Thoracic aorta (tissue), 2 donors: ENCODE data around the gene STK32C. TPM values are rescaled to one million over a fixed set of nuclear protein-coding genes. Genes with fewer than 3 reads are reported as not detected.
A peak's percentile ranks its signal among the peaks of the same experiment; 100 is the strongest.

Experiments
- ATAC-seq: fragments of 150-250 bp; one replicate; pipeline ENCODE4 v1.8.0; 2017; ENCODE audit warnings: low read depth; ENCODE audit not compliant: insufficient number of reproducible peaks, low FRiP score
- DNase-seq: peaks from one replicate; pipeline ENCODE4 v3.0.0-alpha.2; 2020; ENCODE audit warnings: low spot score
- H3K27ac ChIP-seq, 2 donors: fragments of 200-600 bp; sonication (generic); 1 replicate in 1 of 2; 2 replicates in 1 of 2; pipeline ENCODE4 v1.5.1; 2016; ENCODE audit warnings: mild to moderate bottlenecking in 2 of 2, moderate library complexity in 2 of 2
- H3K27me3 ChIP-seq: fragments of 200-600 bp; sonication (generic); replicated peaks from 2 replicates; pipeline ENCODE4 v1.6.0; 2016; ENCODE audit warnings: mild to moderate bottlenecking; ENCODE audit not compliant: insufficient read depth
- H3K36me3 ChIP-seq: fragments of 200-600 bp; sonication (generic); one replicate; pipeline ENCODE4 v1.5.1; 2016
- H3K4me1 ChIP-seq, 2 donors: fragments of 200-600 bp; sonication (generic); 1 replicate in 1 of 2; 2 replicates in 1 of 2; pipeline versions ENCODE4 v1.5.1 to v1.6.0; 2016; ENCODE audit warnings: low read depth in 2 of 2, mild to moderate bottlenecking in 1 of 2; ENCODE audit not compliant: control insufficient read depth in 1 of 2
- H3K4me3 ChIP-seq: fragments of 200-600 bp; sonication (generic); 2 replicates; pipeline ENCODE4 v1.5.1; 2016; ENCODE audit warnings: mild to moderate bottlenecking
- H3K9me3 ChIP-seq: fragments of 200-600 bp; sonication (generic); 2 replicates; pipeline ENCODE4 v1.5.1; 2016
- total RNA-seq, 2 donors: library from RNA; depleted of rRNA; stranded (reverse); fragments of >200 nt; gene quantifications; one replicate each; pipeline versions ENCODE4 v1.1.0 to v1.2.3, GENCODE V29; 2016
- TF ChIP-seq, protein P1 (sequence below): fragments of 200-600 bp; sonication (generic); IDR thresholded peaks from one replicate; pipeline ENCODE4 v1.5.1; 2019; ENCODE audit warnings: antibody characterized with exemption

The STK32C gene
- total RNA-seq, 2 donors from 2014 or later, result 1.1 to 4.2 TPM

DNA sequence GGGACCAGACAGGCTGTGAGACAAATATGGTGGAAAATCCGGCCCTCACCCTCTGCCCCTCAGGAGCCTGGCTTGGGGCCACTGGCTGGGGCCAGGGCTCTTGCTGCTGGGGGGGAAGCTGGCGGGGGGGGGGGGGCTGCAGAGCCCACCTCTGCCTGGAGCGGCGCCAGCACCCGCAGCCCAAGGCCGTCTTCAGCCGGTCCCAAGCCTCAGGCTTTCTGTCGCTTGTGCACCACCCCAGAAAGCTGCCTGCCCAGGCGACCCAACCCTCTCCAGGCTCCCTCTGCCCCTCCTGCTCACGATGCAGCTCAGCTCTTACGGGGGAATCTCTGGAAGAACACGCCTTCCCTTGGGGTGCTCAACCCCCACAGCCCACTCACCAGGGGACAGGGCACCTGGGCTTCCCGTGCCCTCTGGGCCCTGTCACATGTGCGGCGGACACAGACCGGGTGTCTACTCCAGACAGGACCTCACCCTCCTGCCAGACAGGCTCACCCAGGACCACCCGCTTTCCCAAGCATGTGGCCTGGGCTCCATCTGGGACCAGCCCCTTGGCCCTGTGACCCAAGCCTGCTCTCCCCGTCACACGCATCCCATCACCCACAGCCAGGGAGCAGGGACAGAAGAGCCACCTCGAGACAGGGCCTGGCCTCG, 77.1 kb downstream of the STK32C start:
- Histone ChIP-seq H3K4me1 (no peaks in the 10 kb centered on the region), H3K27me3 (no peaks in the 10 kb centered on the region), H3K9me3 (no peaks in the 10 kb centered on the region), H3K4me3 (peak overlapping the region; percentile 52), H3K36me3 (no peaks in the 10 kb centered on the region), H3K27ac (no peak overlapping the region)
- TF ChIP-seq, protein P1, sequence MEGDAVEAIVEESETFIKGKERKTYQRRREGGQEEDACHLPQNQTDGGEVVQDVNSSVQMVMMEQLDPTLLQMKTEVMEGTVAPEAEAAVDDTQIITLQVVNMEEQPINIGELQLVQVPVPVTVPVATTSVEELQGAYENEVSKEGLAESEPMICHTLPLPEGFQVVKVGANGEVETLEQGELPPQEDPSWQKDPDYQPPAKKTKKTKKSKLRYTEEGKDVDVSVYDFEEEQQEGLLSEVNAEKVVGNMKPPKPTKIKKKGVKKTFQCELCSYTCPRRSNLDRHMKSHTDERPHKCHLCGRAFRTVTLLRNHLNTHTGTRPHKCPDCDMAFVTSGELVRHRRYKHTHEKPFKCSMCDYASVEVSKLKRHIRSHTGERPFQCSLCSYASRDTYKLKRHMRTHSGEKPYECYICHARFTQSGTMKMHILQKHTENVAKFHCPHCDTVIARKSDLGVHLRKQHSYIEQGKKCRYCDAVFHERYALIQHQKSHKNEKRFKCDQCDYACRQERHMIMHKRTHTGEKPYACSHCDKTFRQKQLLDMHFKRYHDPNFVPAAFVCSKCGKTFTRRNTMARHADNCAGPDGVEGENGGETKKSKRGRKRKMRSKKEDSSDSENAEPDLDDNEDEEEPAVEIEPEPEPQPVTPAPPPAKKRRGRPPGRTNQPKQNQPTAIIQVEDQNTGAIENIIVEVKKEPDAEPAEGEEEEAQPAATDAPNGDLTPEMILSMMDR, result no peak
- no peak for ATAC-seq
- DNase-seq, result no peak

DNA sequence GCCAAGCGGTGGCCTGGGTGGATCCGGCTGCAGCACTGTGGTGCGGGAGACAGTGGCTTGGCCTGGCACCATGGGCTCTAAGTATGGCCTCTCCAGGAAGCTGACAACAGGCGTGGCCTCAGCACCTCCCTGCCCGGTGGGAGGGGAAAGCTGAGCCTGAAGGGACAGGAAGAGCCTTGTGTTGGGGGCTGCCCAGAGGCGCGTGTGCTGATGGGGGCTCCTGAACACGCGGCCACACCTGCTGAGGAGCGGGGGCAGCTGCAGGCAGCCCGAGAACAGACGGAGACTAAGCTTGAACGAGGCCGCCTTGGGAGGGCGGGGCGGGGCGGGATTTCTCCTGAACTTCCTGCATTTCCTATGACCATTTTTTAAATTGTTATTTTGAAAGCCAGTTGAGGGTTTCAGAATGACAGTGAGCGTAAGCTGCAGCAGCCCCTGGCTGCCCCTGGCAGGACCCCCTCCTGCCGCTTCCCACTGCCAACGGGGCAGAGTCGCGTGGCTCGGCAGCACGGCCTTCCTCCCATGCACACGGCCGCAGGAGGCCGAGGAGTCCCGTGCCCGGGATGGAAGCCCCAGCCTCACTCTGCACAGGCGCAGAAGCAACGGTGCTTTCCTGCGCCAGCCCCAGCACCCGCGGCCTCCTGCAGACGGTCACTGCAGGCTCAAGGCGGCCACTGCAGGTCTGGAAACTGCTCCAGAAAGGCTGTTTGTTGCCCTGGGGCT, 77.8 kb downstream of the STK32C start:
- Histone ChIP-seq H3K9me3 (no peaks in the 10 kb centered on the region), H3K36me3 (no peaks in the 10 kb centered on the region), H3K27ac (no peak overlapping the region), H3K4me3 (peak overlapping the region; percentile 52), H3K27me3 (no peaks in the 10 kb centered on the region), H3K4me1 (no peaks in the 10 kb centered on the region)
- TF ChIP-seq, protein P1, result no peak
- no peak for ATAC-seq
- DNase-seq, result no peak

DNA sequence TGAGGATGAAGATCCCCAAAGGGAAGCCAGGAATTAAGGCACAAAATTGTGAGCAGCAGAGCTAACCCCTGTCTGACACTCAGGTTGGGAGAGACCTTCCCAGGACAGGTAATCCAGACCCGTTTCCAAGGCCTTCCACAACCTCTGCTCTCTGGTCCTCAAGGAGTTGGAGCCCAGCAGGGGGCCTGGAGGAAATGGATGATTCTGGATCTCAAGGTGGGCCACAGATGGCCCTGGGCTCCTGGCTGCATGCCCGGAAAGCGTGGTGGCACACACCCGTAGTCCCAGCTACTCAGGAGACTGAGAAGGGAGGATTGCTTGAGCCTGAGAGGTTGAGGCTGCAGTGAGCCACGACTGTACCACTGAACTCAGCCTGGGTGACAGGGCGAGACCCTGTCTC, 78.7 kb downstream of the STK32C start:
- ATAC-seq, result no peak
- H3K4me1 ChIP-seq, result no peaks in the 10 kb centered on the region
- H3K36me3 ChIP-seq, result no peaks in the 10 kb centered on the region
- DNase-seq, result no peak
- H3K9me3 ChIP-seq, result no peaks in the 10 kb centered on the region
- H3K27me3 ChIP-seq, result no peaks in the 10 kb centered on the region
- TF ChIP-seq, protein P1, result no peak
- no peak overlapping the region for H3K4me3 ChIP-seq
- H3K27ac ChIP-seq, result no peak overlapping the region

DNA sequence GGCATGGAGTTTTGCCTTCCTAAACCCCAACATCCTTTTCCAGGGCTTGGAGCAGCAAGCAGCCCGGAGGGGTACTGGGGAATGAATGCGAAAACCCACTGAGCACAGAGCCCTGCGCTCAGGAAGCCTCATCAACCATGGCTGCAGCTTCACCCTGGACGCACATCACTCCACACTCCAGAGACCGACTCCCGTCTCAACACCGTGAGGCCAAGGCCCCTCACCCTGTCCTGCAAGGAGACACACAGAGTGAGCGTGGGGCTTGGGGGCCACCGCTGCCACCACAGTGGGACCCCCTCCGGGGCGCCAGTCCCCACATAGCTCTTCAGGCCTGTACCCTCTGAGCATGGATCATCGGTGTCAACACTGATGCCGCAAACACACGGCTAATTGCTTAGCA, 79.1 kb downstream of the STK32C start:
- no peak overlapping the region for H3K27ac ChIP-seq
- no peak overlapping the region for H3K4me3 ChIP-seq
- no peaks in the 10 kb centered on the region for H3K27me3 ChIP-seq
- no peaks in the 10 kb centered on the region for H3K4me1 ChIP-seq
- ATAC-seq (no peak), DNase-seq (no peak)
- no peaks in the 10 kb centered on the region for H3K36me3 ChIP-seq
- TF ChIP-seq, protein P1, result no peak
- H3K9me3 ChIP-seq, result no peaks in the 10 kb centered on the region

DNA sequence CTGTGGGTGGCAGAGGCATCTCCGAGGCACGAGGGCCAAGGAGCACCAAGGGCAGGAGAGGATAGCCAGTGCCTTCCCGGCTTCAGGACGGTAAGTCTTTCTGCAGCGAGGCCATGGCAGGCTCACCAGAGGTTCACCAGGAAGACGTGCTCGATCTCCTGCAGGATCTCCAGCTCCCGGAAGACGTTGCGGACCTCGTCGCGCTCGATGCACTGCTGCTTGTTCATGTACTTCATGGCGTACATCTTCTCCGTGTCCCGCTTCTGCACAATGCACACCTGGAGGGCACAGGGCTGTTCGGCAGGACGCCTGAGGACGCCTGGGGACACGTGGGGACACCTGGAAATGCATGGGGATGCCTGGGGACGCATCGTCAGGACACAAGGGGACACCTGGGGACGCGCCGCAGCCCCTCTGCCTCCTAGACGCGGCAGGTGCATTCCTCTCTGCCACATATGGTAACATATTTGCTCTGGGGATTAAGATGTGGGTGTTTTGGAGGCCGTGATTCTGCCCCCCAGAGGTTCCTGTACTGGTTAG, 79.8 kb downstream of the STK32C start:
- no peak for ATAC-seq
- Histone ChIP-seq H3K27ac (no peak overlapping the region), H3K36me3 (no peaks in the 10 kb centered on the region), H3K27me3 (no peaks in the 10 kb centered on the region), H3K4me3 (no peak overlapping the region), H3K4me1 (no peaks in the 10 kb centered on the region), H3K9me3 (no peaks in the 10 kb centered on the region)
- DNase-seq, result no peak
- TF ChIP-seq, protein P1, result no peak
